Kidney (tissue), 14 donors: ENCODE results near the gene BUB1B. TPM values are rescaled to one million over a fixed set of nuclear protein-coding genes. Genes with fewer than 3 reads are reported as not detected.

Experiments
- DNase-seq, 5 donors: peaks; one replicate each; pipeline ENCODE4 v3.0.0-alpha.2; 2013 to 2020
- FAIRE-seq: peaks from 2 replicates; lab custom pipeline; 2012; peaks lifted over from hg19 to GRCh38; lab: Jason Lieb, UNC
- H3K27ac ChIP-seq, 2 donors: one replicate each; pipeline ENCODE4 v1.7.0; 2013; ENCODE audit warnings: low read depth in 2 of 2, low read length in 2 of 2, inconsistent platforms in 1 of 2
- H3K27me3 ChIP-seq: one replicate; pipeline ENCODE4 v1.7.1; 2013; ENCODE audit warnings: low read length, inconsistent platforms; ENCODE audit not compliant: control insufficient read depth, insufficient read depth
- H3K36me3 ChIP-seq, 3 donors: one replicate each; pipeline versions ENCODE4 v1.7.0 to v1.7.1; 2013; ENCODE audit warnings: low read length in 3 of 3, control low read depth in 1 of 3, inconsistent platforms in 1 of 3; ENCODE audit not compliant: insufficient read depth in 3 of 3, control insufficient read depth in 2 of 3
- H3K4me1 ChIP-seq, 3 donors: one replicate each; pipeline versions ENCODE4 v1.7.0 to v1.7.1; 2013; ENCODE audit warnings: low read length in 3 of 3, inconsistent platforms in 1 of 3, low read depth in 1 of 3; ENCODE audit not compliant: control insufficient read depth in 2 of 3, insufficient read depth in 2 of 3
- H3K4me3 ChIP-seq, 3 donors: one replicate each; pipeline versions ENCODE4 v1.7.0 to v1.8.1; 2013; ENCODE audit warnings: low read length in 3 of 3, control low read depth in 1 of 3, inconsistent platforms in 1 of 3
- H3K9ac ChIP-seq, 3 donors: one replicate each; pipeline versions ENCODE4 v1.7.0 to v1.7.1; 2013; ENCODE audit warnings: low read length in 3 of 3, control low read depth in 1 of 3, inconsistent platforms in 1 of 3
- H3K9me3 ChIP-seq, 3 donors: one replicate each; pipeline versions ENCODE4 v1.7.0 to v1.7.1; 2013; ENCODE audit warnings: low read length in 3 of 3, control low read depth in 1 of 3, inconsistent platforms in 1 of 3; ENCODE audit not compliant: control insufficient read depth in 2 of 3, insufficient read depth in 1 of 3
- CTCF ChIP-seq: IDR thresholded peaks from 3 replicates; pipeline ENCODE4 v1.5.1; 2012; ENCODE audit warnings: mild to moderate bottlenecking, moderate library complexity, borderline replicate concordance; ENCODE audit not compliant: insufficient read depth; ENCODE audit errors: extremely low read depth
- intact Hi-C: fragments of 100-400 bp; cut with DNase I; formaldehyde crosslinking; loops from one replicate; pipeline ENCODE4 v1.11.1; 2022
- polyA plus RNA-seq: library from polyadenylated mRNA; stranded (reverse); fragments of 350-450 nt; fragmentation: Illumina TruSeq; extraction: RNeasy Lipid Tissue Mini Kit (QIAGEN cat#74804); gene quantifications from one replicate; pipeline ENCODE4 v1.2.3, GENCODE V29; 2014; ENCODE audit warnings: low read depth, low replicate concordance; ENCODE audit not compliant: insufficient read depth
- total RNA-seq: library from RNA; stranded (reverse); fragmentation: NEBNext Ultra II Directional; extraction: Animal tissue kit (Norgen Biotek cat#: 25700); gene quantifications from one replicate; pipeline ENCODE4 v1.2.1, GENCODE V29; 2021
- donor health status: control.
- donor health status: control.
- donor health status: control.
- donor health status: control.
- donor health status: control.
- donor health status: DM: yes; HTN: yes; CAD: no.
- donor health status: Normal renal cell carcinoma (clear cell type).

BUB1B gene
- total and polyA plus RNA-seq, 2 donors from 2014 or later = 0.69 to 0.94 TPM

DNA sequence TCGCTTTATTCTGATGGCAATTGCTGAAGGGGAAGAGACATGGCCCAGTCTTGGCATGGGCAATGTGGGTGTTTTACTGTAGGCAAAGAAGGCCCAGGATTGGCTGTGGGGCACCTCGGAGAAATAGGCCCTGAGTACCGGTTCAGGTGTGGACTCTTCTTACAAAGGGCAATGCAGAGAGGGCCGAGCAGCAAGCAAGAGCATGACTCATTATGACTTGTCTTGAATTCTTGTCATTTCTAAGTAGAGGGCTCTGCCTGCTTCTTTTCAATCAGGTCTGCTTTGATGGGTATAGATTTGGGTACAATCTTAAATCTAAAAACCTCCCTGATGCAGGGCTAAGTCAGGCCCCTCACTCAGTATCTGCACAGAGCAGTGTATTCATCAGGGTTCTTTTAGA is 14.8 kb upstream of the BUB1B start:
- Histone ChIP-seq H3K36me3 (no peaks in the 10 kb centered on the region), H3K9ac (no peak overlapping the region), H3K27me3 (no peaks in the 10 kb centered on the region), H3K9me3 (no peaks in the 10 kb centered on the region), H3K4me1 (no peaks in the 10 kb centered on the region), H3K4me3 (no peak overlapping the region), H3K27ac (no peak overlapping the region)
- intact Hi-C loops = no loop called here
- FAIRE-seq = no peak
- TF ChIP-seq CTCF = no peak
- no peak for DNase-seq

- intact Hi-C loops = no loop called here
- Histone ChIP-seq H3K9me3 (no peaks in the 10 kb centered on the region), H3K4me3 (no peak overlapping the region), H3K4me1 (no peaks in the 10 kb centered on the region), H3K27ac (no peak overlapping the region), H3K9ac (no peak overlapping the region), H3K27me3 (no peaks in the 10 kb centered on the region), H3K36me3 (no peaks in the 10 kb centered on the region)
- FAIRE-seq (no peak), DNase-seq (no peak)
- TF ChIP-seq CTCF = no peak
These were observed 11.5 kb upstream of the BUB1B start for GRCh38 chr15:40149339-40149738.

GRCh38 chr15:40150163-40150925 is 10.5 kb upstream of the BUB1B start:
- Histone ChIP-seq H3K9me3 (no peaks in the 10 kb centered on the region), H3K4me3 (no peak overlapping the region), H3K27ac (no peak overlapping the region), H3K9ac (no peak overlapping the region), H3K36me3 (no peaks in the 10 kb centered on the region), H3K4me1 (no peaks in the 10 kb centered on the region), H3K27me3 (no peaks in the 10 kb centered on the region)
- no peak for TF ChIP-seq CTCF
- DNase-seq (peak in 3 of 5 donors; percentile 12 to 86 (median 15)), FAIRE-seq (no peak)
- intact Hi-C loops = no loop called here
